GM12878 (cell line): ENCODE measurements around the gene NUMB. TPM values are rescaled to one million over a fixed set of nuclear protein-coding genes. Genes with fewer than 3 reads are reported as not detected.

Source experiments
- BMI1 ChIP-seq: fragments of 450-650 bp; IDR thresholded peaks from 2 replicates; pipeline ENCODE4 v1.6.1; 2016; ENCODE audit warnings: mild to moderate bottlenecking, moderate library complexity, borderline replicate concordance
- DPF2 ChIP-seq: fragments of 450-650 bp; IDR thresholded peaks from 2 replicates; pipeline ENCODE4 v1.6.1; 2017; ENCODE audit warnings: mild to moderate bottlenecking
- EGR1 ChIP-seq, 2 experiments: IDR thresholded peaks; 1 replicate in 1 of 2; 2 replicates in 1 of 2; pipeline ENCODE4 v1.6.1; 2011 to 2012; ENCODE audit warnings: low read depth in 2 of 2, low read length in 2 of 2, borderline replicate concordance in 1 of 2, mild to moderate bottlenecking in 1 of 2, moderate library complexity in 1 of 2
- EP300 ChIP-seq, 2 experiments: fragments of 150-350 bp in 1 of 2; IDR thresholded peaks; 2 replicates each; pipeline ENCODE4 v1.6.1; 2011 to 2012; ENCODE audit warnings: low read depth in 2 of 2, low read length in 2 of 2, borderline replicate concordance in 1 of 2, improper control_type of control experiment in 1 of 2, inconsistent platforms in 1 of 2; ENCODE audit not compliant: control insufficient read depth in 1 of 2
- ETV6 ChIP-seq, 2 experiments: fragments of 450-650 bp in 1 of 2; IDR thresholded peaks in 1 of 2; conservative IDR thresholded peaks in 1 of 2; 2 replicates each; pipeline ENCODE4 v1.6.1; 2014; ENCODE audit warnings: antibody characterized with exemption in 1 of 2, borderline replicate concordance in 1 of 2, low read depth in 1 of 2, mild to moderate bottlenecking in 1 of 2, moderate library complexity in 1 of 2
- HDAC2 ChIP-seq: fragments of 200-600 bp; sonication (generic); IDR thresholded peaks from 2 replicates; pipeline ENCODE4 v1.6.1; 2017
- IRF4 ChIP-seq: IDR thresholded peaks from 2 replicates; pipeline ENCODE4 v1.6.1; 2011; ENCODE audit warnings: low read depth, low read length
- MEF2B ChIP-seq: fragments of 450-650 bp; IDR thresholded peaks from 2 replicates; pipeline ENCODE4 v1.6.1; 2018; ENCODE audit warnings: mild to moderate bottlenecking, moderate library complexity; ENCODE audit not compliant: partially characterized antibody, poor library complexity, severe bottlenecking
- MTA3 ChIP-seq: IDR thresholded peaks from 2 replicates; pipeline ENCODE4 v1.6.1; 2012; ENCODE audit warnings: low read length, inconsistent platforms, borderline replicate concordance
- NR2C1 ChIP-seq: fragments of 450-650 bp; IDR thresholded peaks from 2 replicates; pipeline ENCODE4 v1.6.1; 2017; ENCODE audit warnings: antibody characterized with exemption, mild to moderate bottlenecking, moderate library complexity
- POU2F2 ChIP-seq: IDR thresholded peaks from 3 replicates; pipeline ENCODE4 v1.6.1; 2011; ENCODE audit warnings: low read depth, mild to moderate bottlenecking, low read length, borderline replicate concordance
- RBBP5 ChIP-seq: fragments of 200-600 bp; sonication (generic); conservative IDR thresholded peaks from 2 replicates; pipeline ENCODE4 v1.6.1; 2016
- RFX5 ChIP-seq: IDR thresholded peaks from 2 replicates; pipeline ENCODE4 v1.6.1; 2011; ENCODE audit warnings: low read depth, low read length, improper control_type of control experiment
- SMAD5 ChIP-seq: IDR thresholded peaks from 2 replicates; pipeline ENCODE4 v1.6.1; 2016; ENCODE audit warnings: antibody characterized with exemption, low read depth
- SUZ12 ChIP-seq: fragments of 200-600 bp; sonication (generic); IDR thresholded peaks from one replicate; pipeline ENCODE4 v1.6.1; 2018; ENCODE audit warnings: antibody characterized with exemption, mild to moderate bottlenecking; ENCODE audit not compliant: unreplicated experiment
- ZNF274 ChIP-seq: IDR thresholded peaks from one replicate; pipeline ENCODE4 v1.8.0; 2011; ENCODE audit not compliant: insufficient read length, insufficient read depth
- ZNF622 ChIP-seq: fragments of 450-650 bp; IDR thresholded peaks from 2 replicates; pipeline ENCODE4 v1.6.1; 2017; ENCODE audit warnings: mild to moderate bottlenecking, inconsistent platforms
- polyA plus RNA-seq, 11 experiments: library from polyadenylated mRNA; depleted of rRNA in 4 of 11; unstranded in 6 of 11; stranded (reverse) in 5 of 11; fragments of >200 nt; fragmentation: Nextera tagmentation in 4 of 11; fragmentation: Illumina TruSeq in 1 of 11; extraction: Ambion mirVana in 4 of 11; extraction: Trizol in 1 of 11; gene quantifications; 1 replicate in 1 of 11; 2 replicates in 10 of 11; pipeline versions ENCODE4 v1.2.1 to v1.2.3, GENCODE V29; 2011 to 2016; ENCODE audit warnings: inconsistent platforms in 2 of 11, missing spikeins in 2 of 11, low read depth in 1 of 11
- total RNA-seq, 4 experiments: library from RNA; depleted of rRNA in 3 of 4; stranded (reverse); fragments of >200 nt in 3 of 4; fragmentation: Illumina TruSeq in 1 of 4; extraction: Trizol in 1 of 4; gene quantifications; 2 replicates each; pipeline versions ENCODE4 v1.2.1 to v1.2.3, GENCODE V29; 2013 to 2021
- TF ChIP-seq, protein P1 (sequence below), 3 experiments: IDR thresholded peaks in 2 of 3; conservative IDR thresholded peaks in 1 of 3; 2 replicates each; pipeline ENCODE4 v1.5.1; 2011; ENCODE audit warnings: low read depth in 3 of 3, low read length in 3 of 3, mild to moderate bottlenecking in 3 of 3, control low read depth in 2 of 3, moderate library complexity in 2 of 3, inconsistent platforms in 1 of 3, mixed read lengths in 1 of 3; ENCODE audit not compliant: control insufficient read depth in 2 of 3, insufficient read depth in 1 of 3; ENCODE audit errors: extremely low read depth in 1 of 3
- TF ChIP-seq, protein P2 (sequence below): IDR thresholded peaks from 2 replicates; pipeline ENCODE4 v1.6.1; 2011; ENCODE audit warnings: low read depth, low read length, improper control_type of control experiment, borderline replicate concordance
- TF ChIP-seq, protein P3 (sequence below): fragments of 450-650 bp; IDR thresholded peaks from 2 replicates; pipeline ENCODE4 v1.6.1; 2018; ENCODE audit warnings: borderline replicate concordance, mild to moderate bottlenecking; ENCODE audit not compliant: partially characterized antibody
- TF ChIP-seq, protein P4 (sequence below): fragments of 150-350 bp; IDR thresholded peaks from 2 replicates; pipeline ENCODE4 v1.6.1; 2014; ENCODE audit warnings: mild to moderate bottlenecking, low read depth, low read length

Gene NUMB
- total and polyA plus RNA-seq, 10 of the 15 experiments (the other 5 are each of a cell fraction or from before 2014, with no cell fraction given): 22.0 to 147 (median 48.9) TPM

DNA sequence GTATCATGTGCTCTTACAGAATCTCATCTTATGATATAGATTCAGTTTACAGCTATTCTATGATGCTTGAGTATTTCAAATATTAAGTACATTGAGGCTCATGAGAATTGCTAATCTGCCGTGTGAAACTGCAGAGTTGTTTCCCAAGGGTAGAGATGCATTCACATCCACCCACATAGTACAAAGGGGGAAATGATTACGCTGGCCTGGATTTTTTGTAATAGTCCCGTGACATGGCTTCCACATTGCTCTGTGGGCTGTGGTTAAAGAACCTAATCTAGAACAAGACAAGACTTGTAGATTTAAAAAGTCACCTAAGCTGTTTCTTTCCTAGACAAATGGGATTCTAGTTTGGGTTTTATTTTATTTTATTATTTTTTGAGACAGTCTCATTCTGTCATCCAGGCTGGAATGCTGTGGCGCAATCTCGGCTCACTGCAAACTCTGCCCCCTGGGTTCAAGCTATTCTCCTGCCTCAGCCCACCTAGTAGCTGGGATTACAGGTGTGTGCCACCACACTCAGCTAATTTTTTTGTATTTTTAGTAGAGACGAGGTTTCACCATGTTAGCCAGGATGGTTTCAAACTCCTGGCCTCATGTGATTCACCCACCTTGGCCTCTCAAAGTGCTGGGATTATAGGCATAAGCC is 19.4 kb upstream of the NUMB start (continued):
- TF ChIP-seq, protein P1, sequence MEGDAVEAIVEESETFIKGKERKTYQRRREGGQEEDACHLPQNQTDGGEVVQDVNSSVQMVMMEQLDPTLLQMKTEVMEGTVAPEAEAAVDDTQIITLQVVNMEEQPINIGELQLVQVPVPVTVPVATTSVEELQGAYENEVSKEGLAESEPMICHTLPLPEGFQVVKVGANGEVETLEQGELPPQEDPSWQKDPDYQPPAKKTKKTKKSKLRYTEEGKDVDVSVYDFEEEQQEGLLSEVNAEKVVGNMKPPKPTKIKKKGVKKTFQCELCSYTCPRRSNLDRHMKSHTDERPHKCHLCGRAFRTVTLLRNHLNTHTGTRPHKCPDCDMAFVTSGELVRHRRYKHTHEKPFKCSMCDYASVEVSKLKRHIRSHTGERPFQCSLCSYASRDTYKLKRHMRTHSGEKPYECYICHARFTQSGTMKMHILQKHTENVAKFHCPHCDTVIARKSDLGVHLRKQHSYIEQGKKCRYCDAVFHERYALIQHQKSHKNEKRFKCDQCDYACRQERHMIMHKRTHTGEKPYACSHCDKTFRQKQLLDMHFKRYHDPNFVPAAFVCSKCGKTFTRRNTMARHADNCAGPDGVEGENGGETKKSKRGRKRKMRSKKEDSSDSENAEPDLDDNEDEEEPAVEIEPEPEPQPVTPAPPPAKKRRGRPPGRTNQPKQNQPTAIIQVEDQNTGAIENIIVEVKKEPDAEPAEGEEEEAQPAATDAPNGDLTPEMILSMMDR (IDR thresholded peaks at IDR 0.05 in 2 of 3, conservative IDR thresholded peaks at IDR 0.05 in 1 of 3; ENCODE audit: control insufficient read depth in 2 of 3, extremely low read depth in 1 of 3, insufficient read depth in 1 of 3, low read depth in 3 of 3, low read length in 3 of 3): no peak
- TF ChIP-seq RFX5 (no peak), SUZ12 (no peak), POU2F2 (peak; percentile 56; the same call in 1 of the 3 replicates), ZNF274 (no peak), HDAC2 (no peak), EGR1 (IDR thresholded peaks at IDR 0.05; ENCODE audit: borderline replicate concordance in 1 of 2, low read depth in 2 of 2, low read length in 2 of 2) (peak in 1 of 2 experiments; percentile 73; a peak in 2 of 3 replicates), BMI1 (0 out of 2 replicates have a peak, but pooled peaks have one; percentile 10), ZNF622 (no peak), IRF4 (peak; percentile 65; the same call in 1 of the 2 replicates), SMAD5 (no peak), DPF2 (peak; percentile 17; the same call in 1 of the 2 replicates), MEF2B (peak; percentile 95), RBBP5 (no peak), ETV6 (conservative IDR thresholded peaks at IDR 0.05 in 1 of 2, IDR thresholded peaks at IDR 0.05 in 1 of 2; ENCODE audit: borderline replicate concordance in 1 of 2, low read depth in 1 of 2) (no peak), EP300 (IDR thresholded peaks at IDR 0.05; ENCODE audit: borderline replicate concordance in 1 of 2, control insufficient read depth in 1 of 2, low read depth in 2 of 2, low read length in 2 of 2) (peak; percentile 73 to 89; a peak in 2 of 4 replicates), MTA3 (peak; percentile 67; the same call in 1 of the 2 replicates), NR2C1 (no peak)
- TF ChIP-seq, protein P2, sequence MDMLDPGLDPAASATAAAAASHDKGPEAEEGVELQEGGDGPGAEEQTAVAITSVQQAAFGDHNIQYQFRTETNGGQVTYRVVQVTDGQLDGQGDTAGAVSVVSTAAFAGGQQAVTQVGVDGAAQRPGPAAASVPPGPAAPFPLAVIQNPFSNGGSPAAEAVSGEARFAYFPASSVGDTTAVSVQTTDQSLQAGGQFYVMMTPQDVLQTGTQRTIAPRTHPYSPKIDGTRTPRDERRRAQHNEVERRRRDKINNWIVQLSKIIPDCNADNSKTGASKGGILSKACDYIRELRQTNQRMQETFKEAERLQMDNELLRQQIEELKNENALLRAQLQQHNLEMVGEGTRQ: no peak; the same call in 1 of the 2 replicates
- TF ChIP-seq, protein P3, sequence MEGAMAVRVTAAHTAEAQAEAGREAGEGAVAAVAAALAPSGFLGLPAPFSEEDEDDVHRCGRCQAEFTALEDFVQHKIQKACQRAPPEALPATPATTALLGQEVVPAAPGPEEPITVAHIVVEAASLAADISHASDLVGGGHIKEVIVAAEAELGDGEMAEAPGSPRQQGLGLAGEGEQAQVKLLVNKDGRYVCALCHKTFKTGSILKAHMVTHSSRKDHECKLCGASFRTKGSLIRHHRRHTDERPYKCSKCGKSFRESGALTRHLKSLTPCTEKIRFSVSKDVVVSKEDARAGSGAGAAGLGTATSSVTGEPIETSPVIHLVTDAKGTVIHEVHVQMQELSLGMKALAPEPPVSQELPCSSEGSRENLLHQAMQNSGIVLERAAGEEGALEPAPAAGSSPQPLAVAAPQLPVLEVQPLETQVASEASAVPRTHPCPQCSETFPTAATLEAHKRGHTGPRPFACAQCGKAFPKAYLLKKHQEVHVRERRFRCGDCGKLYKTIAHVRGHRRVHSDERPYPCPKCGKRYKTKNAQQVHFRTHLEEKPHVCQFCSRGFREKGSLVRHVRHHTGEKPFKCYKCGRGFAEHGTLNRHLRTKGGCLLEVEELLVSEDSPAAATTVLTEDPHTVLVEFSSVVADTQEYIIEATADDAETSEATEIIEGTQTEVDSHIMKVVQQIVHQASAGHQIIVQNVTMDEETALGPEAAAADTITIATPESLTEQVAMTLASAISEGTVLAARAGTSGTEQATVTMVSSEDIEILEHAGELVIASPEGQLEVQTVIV: no peak
- TF ChIP-seq, protein P4, sequence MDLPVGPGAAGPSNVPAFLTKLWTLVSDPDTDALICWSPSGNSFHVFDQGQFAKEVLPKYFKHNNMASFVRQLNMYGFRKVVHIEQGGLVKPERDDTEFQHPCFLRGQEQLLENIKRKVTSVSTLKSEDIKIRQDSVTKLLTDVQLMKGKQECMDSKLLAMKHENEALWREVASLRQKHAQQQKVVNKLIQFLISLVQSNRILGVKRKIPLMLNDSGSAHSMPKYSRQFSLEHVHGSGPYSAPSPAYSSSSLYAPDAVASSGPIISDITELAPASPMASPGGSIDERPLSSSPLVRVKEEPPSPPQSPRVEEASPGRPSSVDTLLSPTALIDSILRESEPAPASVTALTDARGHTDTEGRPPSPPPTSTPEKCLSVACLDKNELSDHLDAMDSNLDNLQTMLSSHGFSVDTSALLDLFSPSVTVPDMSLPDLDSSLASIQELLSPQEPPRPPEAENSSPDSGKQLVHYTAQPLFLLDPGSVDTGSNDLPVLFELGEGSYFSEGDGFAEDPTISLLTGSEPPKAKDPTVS: no peak
